ENCODE measurements around the gene AUTS2. TPM values are rescaled to one million over a fixed set of nuclear protein-coding genes. Genes with fewer than 3 reads are reported as not detected.

The AUTS2 gene
- total and polyA plus RNA-seq, 10 donors: 6.1 to 54.8 (median 29.1) TPM

DNA sequence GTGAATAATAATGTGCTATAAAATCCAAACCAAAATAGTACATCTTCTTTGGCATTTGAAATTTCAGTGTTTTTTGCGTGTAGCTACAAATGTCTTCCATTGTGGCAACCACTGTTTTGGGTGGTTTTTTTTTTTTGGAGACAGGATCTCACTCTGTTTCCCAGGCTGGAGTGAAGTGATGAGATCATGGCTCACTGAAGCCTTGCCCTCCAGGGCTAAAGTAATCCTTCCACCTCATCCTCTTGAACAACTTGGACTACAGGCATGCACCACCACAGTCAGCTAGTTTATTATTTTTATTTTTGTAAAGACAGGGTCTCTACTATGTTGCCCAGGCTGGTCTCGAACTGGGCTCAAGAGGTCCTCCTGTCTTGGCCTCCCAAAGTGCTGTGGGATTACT lies 455.1 kb downstream of the AUTS2 start:
- DNase-seq: no peak
- H3K4me3 ChIP-seq: no peak overlapping the region
- intact Hi-C loops (cut with DNase I; ENCODE audit: low total_unique reads): no loop called here
- TF ChIP-seq POLR2A (IDR thresholded peaks at IDR 0.05) (no peak), POLR2AphosphoS5 (IDR thresholded peaks at IDR 0.05) (no peak)
- TF ChIP-seq, protein P1, sequence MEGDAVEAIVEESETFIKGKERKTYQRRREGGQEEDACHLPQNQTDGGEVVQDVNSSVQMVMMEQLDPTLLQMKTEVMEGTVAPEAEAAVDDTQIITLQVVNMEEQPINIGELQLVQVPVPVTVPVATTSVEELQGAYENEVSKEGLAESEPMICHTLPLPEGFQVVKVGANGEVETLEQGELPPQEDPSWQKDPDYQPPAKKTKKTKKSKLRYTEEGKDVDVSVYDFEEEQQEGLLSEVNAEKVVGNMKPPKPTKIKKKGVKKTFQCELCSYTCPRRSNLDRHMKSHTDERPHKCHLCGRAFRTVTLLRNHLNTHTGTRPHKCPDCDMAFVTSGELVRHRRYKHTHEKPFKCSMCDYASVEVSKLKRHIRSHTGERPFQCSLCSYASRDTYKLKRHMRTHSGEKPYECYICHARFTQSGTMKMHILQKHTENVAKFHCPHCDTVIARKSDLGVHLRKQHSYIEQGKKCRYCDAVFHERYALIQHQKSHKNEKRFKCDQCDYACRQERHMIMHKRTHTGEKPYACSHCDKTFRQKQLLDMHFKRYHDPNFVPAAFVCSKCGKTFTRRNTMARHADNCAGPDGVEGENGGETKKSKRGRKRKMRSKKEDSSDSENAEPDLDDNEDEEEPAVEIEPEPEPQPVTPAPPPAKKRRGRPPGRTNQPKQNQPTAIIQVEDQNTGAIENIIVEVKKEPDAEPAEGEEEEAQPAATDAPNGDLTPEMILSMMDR (IDR thresholded peaks at IDR 0.05 in 8 of 11, conservative IDR thresholded peaks at IDR 0.05 in 3 of 11): no peak
- no peaks in the 10 kb centered on the region for H3K27me3 ChIP-seq (replicated peaks in 1 of 7)
- no peaks in the 10 kb centered on the region for H3K9me3 ChIP-seq
- no peak overlapping the region for H3K27ac ChIP-seq
- H3K36me3 ChIP-seq: no peaks in the 10 kb centered on the region
- WGBS, 5 donors: 76 to 99% (median 87%) methylated on average over 2 of the region's 2 CpGs
- H3K4me1 ChIP-seq: no peaks in the 10 kb centered on the region

- no peak for DNase-seq
- H3K27me3 ChIP-seq (replicated peaks in 1 of 7): no peaks in the 10 kb centered on the region
- no peaks in the 10 kb centered on the region for H3K9me3 ChIP-seq
- TF ChIP-seq POLR2A (IDR thresholded peaks at IDR 0.05): no peak
- TF ChIP-seq, protein P1 (IDR thresholded peaks at IDR 0.05 in 8 of 11, conservative IDR thresholded peaks at IDR 0.05 in 3 of 11): no peak
- no peak for TF ChIP-seq POLR2AphosphoS5 (IDR thresholded peaks at IDR 0.05)
- no peaks in the 10 kb centered on the region for H3K4me1 ChIP-seq
- no peak overlapping the region for H3K4me3 ChIP-seq
- WGBS, 5 donors: 82 to 100% (median 95%) methylated on average over 1 of the region's 1 CpG
- intact Hi-C loops (cut with DNase I; ENCODE audit: low total_unique reads): no loop called here
- no peak overlapping the region for H3K27ac ChIP-seq
- no peaks in the 10 kb centered on the region for H3K36me3 ChIP-seq
Observed at GRCh38 chr7:70053989-70054388, 455.7 kb downstream of the AUTS2 start.

- 70 to 90% (median 84%) methylated on average over 1 of the region's 1 CpG for WGBS, 5 donors
- Histone ChIP-seq H3K27me3 (replicated peaks in 1 of 7) (no peaks in the 10 kb centered on the region), H3K9me3 (no peaks in the 10 kb centered on the region), H3K4me3 (no peak overlapping the region), H3K27ac (no peak overlapping the region), H3K4me1 (no peaks in the 10 kb centered on the region), H3K36me3 (no peaks in the 10 kb centered on the region)
- no peak for DNase-seq
- no peak for TF ChIP-seq POLR2A (IDR thresholded peaks at IDR 0.05)
- TF ChIP-seq, protein P1 (IDR thresholded peaks at IDR 0.05 in 8 of 11, conservative IDR thresholded peaks at IDR 0.05 in 3 of 11): no peak
- TF ChIP-seq POLR2AphosphoS5 (IDR thresholded peaks at IDR 0.05): no peak
- intact Hi-C loops (cut with DNase I; ENCODE audit: low total_unique reads): no loop called here
Observed at GRCh38 chr7:70056363-70056762, 458.1 kb downstream of the AUTS2 start.

- Histone ChIP-seq H3K4me1 (no peaks in the 10 kb centered on the region), H3K9me3 (no peaks in the 10 kb centered on the region), H3K36me3 (no peaks in the 10 kb centered on the region), H3K4me3 (no peak overlapping the region), H3K27ac (no peak overlapping the region), H3K27me3 (replicated peaks in 1 of 7) (no peaks in the 10 kb centered on the region)
- intact Hi-C loops (cut with DNase I; ENCODE audit: low total_unique reads): no loop called here
- TF ChIP-seq POLR2A (IDR thresholded peaks at IDR 0.05) (no peak), POLR2AphosphoS5 (IDR thresholded peaks at IDR 0.05) (no peak)
- TF ChIP-seq, protein P1 (IDR thresholded peaks at IDR 0.05 in 8 of 11, conservative IDR thresholded peaks at IDR 0.05 in 3 of 11): no peak
- no peak for DNase-seq
- WGBS, 5 donors: 81 to 85% (median 82%) methylated on average over 6 of the region's 6 CpGs
Observed at GRCh38 chr7:70060298-70061068, 462.2 kb downstream of the AUTS2 start.

Measured in spleen (tissue), 11 donors.